ENCODE data around the gene CLK3. TPM values are rescaled to one million over a fixed set of nuclear protein-coding genes. Genes with fewer than 3 reads are reported as not detected.

Gene CLK3
- total and polyA plus RNA-seq, 2 of the 13 experiments (the other 11 are each of a cell fraction or from before 2014, with no cell fraction given), result 41.5 to 82.0 TPM

- Histone ChIP-seq H3K27me3 (ENCODE audit: control insufficient read depth in 1 of 2, insufficient read depth in 2 of 2, low read length in 2 of 2) (peaks cover 10 to 56% of the 10 kb centered on the region in 2 experiments), H3K79me2 (ENCODE audit: insufficient read depth, low read length) (peaks cover 6% of the 10 kb centered on the region), H3K4me3 (replicated peaks in 1 of 3; ENCODE audit: insufficient read depth in 1 of 3, low read depth in 2 of 3, low read length in 3 of 3) (no peak overlapping the region), H3K4me2 (ENCODE audit: low read depth, low read length) (no peak overlapping the region), H4K20me1 (ENCODE audit: insufficient read depth, low read length) (0 out of 2 replicates have a peak, but pooled peaks cover under 1% of the 10 kb centered on the region), H3K27ac (ENCODE audit: extremely low read length, insufficient read depth, low read length) (no peak overlapping the region), H2AFZ (ENCODE audit: low read length) (no peak overlapping the region), H3K9me3 (ENCODE audit: low read length) (no peaks in the 10 kb centered on the region), H3K36me3 (replicated peaks in 1 of 2; ENCODE audit: control insufficient read depth in 1 of 2, insufficient read depth in 2 of 2, low read length in 2 of 2) (no peaks in the 10 kb centered on the region), H3K4me1 (ENCODE audit: insufficient read depth, low read length) (peaks cover 11% of the 10 kb centered on the region), H3K9ac (ENCODE audit: insufficient read depth, low read depth, low read length) (no peak overlapping the region)
- in situ Hi-C loops (cut with HindIII; ENCODE audit: extremely low pct_ligation_motif_present, low pct_unique_long_range_greater_than_20kb) (no loop called here), intact Hi-C loops (cut with micrococcal nuclease; ENCODE audit: unreplicated experiment) (no loop called here)
- ATAC-seq (no peak), FAIRE-seq (no peak), DNase-seq (ENCODE audit: low spot score) (no peak)
- CTCF ChIA-PET (ENCODE audit: low intra/inter-chr PET ratio, low total read pairs), result no interaction called here
- WGBS (ENCODE audit: low lambda C conversion rate), result 60% methylated on average over 2 of the region's 11 CpGs
- no TSS peak for BruUV-seq (replicated peaks)
- POLR2A ChIA-PET, result interaction anchor here (6.9 kb wide), 1 partner anchor 13 kb away, joined by 52 read pairs; no protein-coding TSS in a partner anchor
- TF ChIP-seq ZNF720 (CRISPR knock-in tag; IDR thresholded peaks at IDR 0.05) (no peak), ZHX2 (IDR thresholded peaks at IDR 0.05; ENCODE audit: low read depth) (no peak), ZHX2 (CRISPR knock-in tag; IDR thresholded peaks at IDR 0.05; ENCODE audit: borderline replicate concordance) (no peak), RXRA (CRISPR knock-in tag; IDR thresholded peaks at IDR 0.05) (no peak), MNT (IDR thresholded peaks at IDR 0.05) (no peak)
Measured at GRCh38 chr15:74611341-74611740, 4.3 kb upstream of the CLK3 start.
